GM19238 (cell line): ENCODE measurements around the gene UBR4.

Experiments
- DNase-seq: peaks from one replicate; pipeline ENCODE4 v3.0.0; 2011; ENCODE audit warnings: low spot score; ENCODE audit not compliant: insufficient read length

The UBR4 gene

DNA sequence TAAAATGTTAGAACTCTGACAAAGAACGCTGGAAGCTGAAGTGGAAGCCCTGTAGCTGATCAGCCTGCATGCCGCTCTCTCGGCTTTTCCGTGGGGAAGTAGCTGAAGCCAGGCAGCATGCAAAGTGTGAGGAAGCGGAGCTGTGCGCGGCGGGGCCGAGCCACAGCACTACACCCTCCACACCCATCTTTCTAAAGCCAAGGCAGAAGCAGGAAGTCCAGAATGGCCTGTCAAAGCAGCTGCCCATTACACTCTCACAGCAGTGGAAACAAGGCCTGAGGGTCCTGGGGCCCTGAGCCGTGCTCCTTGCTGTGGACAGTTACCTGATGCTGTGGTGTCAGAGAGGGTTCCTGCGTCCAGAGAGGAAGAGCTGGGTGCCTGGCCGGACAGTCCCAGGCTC, 69.6 kb downstream of the UBR4 start:
- no peak for DNase-seq

DNA sequence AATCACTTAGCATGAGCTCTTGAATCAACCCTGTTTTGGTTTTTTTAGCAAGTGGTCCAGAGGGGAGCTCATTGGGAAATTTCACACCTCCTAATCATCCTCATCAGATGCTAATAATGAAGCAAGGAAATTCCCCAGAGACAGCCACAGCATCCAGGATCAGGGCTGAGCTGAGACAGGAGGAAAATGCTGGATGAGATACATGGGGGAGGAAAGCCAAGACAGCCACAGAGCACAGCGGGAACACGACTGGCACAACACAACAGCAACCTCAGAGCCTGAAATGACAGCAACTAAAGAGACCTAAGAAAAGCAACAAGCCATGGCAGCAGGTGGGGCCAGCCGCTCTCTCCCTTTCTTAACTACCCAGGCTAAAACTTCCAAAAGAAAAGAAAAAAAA, 70.4 kb downstream of the UBR4 start:
- DNase-seq, result no peak

DNA sequence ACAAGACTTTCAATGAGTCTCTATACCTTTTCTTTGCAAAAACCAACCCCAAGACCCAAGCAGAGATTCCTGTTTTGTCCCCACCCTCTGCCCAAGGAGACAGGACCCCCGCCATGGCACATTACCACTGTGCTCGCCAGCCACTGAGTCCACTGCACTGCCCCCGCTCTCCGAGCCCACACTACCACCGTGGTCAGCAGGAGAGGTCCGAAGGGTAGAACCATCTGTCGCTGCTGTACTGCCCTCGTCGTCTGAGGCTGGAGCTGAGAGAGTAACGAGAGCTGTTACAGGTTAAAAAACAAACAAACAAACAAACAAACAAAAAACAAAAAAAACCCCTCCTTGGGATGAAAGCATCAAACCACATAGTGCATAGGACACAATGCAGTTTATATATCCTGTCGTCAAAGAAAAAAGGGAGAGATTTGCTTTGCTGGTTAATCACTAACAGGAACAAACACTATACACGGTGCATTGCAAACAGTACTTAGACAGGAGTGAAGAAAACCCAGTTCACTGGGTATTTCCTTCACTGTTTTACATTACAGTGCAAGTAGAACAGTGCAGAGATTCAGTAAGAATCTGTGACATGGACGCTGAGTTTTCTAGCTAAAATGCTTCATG, 71.0 kb downstream of the UBR4 start:
- DNase-seq, result no peak

DNA sequence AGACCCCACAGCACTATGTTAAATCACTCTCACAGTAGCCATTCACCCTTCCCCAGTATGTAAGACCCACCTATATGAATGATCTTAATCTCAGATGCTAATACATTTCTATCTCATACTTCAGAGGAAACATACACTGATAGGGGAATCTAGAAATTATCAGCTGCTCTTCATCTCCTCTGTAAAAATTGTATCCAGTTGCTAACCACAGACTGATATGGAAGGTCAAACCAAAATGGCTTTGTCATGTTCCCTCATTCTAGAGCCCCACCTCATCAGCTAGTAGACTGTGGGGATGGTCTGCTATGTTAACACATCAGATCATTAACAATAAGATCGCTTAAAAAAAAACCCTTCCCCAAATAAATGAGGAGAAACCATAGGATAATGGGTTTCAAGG, 71.7 kb downstream of the UBR4 start:
- DNase-seq, result no peak

DNA sequence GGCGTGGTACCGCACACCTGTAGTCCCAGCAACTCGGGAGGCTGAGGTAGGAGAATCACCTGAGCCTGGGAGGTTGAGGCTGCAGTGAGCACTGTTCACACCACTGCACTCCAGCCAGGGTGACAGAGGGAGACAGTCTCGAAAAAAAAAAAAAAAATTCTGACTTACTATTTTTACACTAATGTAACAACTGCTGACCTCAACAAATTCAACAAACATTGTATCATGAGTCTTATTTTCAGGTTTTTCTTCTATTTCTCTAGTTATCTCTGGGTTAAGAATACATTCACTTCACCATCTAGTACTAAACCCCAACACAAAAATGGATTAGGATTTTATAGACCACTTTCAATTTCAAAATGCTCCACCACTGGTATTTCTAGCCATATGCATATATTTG, 72.9 kb downstream of the UBR4 start:
- no peak for DNase-seq

DNA sequence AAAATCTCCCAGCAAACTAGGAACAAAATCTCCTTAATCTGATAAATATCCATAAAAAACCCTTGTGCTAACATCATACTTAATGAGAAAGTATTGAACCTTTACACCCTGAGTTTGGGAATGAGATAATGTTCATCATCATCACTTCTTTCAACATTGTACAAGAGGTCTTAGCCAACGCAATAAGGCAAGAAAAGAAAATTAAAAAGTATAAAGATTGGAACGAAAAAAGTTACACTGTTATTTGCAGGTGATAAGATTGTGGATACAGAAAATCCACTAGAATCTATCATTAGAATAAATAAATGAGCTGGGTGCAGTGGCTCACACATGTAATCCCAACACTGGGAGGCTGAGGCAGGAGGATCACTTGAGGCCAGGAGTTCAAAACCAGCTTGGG, 76.7 kb downstream of the UBR4 start:
- DNase-seq, result no peak

DNA sequence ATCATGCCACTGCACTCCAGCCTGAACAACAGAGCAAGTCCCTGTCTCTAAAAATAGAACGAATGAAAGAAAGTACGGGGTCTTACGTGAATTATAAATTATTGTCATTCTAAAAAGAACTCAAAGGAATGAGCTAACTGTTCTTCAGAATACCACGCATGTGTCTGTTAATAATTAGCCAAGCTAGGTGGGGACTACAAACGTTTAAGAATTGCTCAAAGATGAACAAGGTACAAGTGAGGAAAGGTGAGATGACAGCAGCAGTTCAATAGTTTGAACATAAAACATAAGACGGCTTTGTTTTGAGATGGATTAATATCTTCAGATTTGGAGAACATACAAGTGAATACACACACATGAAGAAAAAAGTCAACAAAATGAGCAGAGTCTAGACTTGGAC, 79.6 kb downstream of the UBR4 start:
- DNase-seq, result no peak

DNA sequence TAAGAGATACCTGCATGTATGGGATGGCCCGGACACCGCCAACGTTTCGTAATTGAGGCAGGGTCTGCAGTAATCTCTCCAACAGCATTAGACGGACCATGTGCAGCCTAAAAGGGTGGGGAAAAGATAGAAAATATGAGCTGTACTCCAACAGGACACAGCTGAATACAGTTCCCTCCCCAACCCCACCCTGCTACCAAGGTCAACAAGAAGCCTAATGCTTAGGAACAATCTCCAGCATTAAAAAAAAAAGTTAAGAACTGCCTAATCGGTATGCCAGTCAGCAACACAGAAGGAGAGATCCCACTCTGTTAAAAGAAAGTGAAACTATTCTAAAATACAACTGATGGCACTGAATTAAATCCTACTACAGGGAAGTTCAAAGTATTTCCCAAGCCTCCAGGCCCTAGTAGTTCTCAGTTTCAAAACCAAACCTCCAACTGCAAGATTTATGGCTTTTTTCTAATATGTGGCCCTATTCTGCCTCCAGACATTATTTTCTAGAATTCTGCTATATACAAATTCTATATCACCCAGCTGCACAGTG, 81.0 kb downstream of the UBR4 start:
- no peak for DNase-seq

DNA sequence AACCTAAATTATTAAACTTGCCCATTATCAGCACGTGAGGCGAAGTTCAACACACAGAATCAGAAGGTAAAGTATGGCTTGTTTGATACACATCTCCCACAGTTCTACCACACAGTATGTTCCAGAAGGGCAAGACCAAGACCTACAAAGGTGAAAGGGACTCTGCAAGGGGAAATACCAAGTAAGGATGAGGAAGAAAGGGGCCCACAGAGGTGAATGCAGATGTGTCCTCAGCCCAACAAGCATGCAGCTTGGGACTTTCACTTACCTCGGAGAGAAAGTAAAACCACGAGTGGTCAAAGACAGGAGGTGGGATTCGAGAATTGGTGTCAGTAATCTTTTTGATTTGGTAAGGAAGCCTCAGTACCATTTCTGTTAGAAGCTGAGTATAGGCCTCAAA, 85.8 kb downstream of the UBR4 start:
- DNase-seq, result peak; percentile 21

DNA sequence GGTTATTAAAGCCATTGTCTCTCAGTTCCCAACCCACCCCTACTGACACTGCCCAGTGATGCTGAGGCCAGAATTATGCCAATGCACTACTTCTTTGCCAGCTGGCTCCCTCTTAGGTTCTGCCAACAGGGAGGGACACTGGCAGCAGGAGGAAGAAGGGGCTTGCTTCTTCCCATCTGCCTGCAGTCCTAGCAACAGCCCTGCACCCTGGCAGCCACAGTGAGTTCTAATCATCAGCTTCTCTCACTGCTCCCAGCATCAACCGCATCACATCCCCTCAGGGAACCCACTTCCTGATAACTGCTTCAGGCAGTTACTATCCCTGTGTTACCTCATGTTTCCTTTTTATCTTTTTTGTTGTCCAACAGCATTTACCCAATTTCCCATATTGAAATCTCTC, 86.2 kb downstream of the UBR4 start:
- no peak for DNase-seq

DNA sequence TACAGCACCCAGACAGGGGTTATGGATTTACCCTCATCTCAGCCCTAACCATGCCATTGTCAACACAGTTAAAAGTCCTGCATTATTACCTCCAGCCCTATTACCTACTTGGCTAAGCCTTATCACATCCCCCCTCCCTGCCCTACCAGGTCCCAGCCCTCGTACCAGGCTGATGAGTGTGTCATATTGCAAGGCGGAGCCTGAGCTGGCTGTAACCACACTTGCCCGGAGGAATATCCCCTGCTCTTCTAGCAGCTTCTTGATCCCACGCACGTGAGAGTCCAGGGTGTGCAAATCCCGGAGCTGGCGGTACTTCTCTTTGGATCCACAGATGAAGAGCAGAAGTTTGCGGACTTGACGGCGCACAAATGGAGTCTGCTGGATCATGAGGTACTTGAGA, 87.4 kb downstream of the UBR4 start:
- DNase-seq, result no peak

DNA sequence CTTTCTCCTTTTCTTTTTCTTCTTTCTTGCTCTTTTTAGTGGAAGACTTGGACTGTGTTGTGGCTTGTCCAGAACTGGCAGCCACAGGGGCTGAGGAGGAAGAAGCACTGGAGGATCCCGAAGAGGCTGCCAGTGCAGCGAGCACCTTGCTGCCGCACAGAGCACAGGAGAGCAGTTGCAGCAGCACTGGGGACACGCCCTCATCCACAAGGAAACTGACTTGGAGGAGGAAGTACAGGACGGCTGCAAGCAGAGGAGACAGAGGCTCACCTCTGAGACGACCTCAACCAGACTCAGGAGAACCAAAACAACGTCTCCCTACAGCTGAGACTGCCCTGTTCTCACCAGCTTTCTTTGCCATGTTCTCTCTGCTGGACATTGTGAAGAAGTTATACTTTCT, 88.9 kb downstream of the UBR4 start:
- DNase-seq, result no peak

DNA sequence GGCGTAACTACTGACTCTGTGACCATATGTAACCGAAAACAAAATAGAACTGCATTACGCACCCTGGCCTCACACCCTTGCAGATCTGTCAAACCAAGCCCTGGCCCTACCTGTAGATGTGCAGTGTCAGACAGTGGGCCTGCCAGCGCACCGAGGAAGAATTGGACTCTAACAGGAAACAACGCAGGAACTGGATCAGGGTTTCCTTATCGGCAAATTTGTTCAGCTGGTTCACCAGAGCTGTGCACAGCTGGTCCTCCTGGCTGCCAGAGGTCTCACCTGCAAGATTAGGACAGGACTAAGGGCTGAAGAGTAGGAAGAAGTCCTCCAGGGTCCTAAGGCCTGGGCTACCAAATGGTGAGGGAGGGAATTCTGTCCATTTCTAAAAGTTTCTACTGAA, 90.0 kb downstream of the UBR4 start:
- DNase-seq, result no peak

DNA sequence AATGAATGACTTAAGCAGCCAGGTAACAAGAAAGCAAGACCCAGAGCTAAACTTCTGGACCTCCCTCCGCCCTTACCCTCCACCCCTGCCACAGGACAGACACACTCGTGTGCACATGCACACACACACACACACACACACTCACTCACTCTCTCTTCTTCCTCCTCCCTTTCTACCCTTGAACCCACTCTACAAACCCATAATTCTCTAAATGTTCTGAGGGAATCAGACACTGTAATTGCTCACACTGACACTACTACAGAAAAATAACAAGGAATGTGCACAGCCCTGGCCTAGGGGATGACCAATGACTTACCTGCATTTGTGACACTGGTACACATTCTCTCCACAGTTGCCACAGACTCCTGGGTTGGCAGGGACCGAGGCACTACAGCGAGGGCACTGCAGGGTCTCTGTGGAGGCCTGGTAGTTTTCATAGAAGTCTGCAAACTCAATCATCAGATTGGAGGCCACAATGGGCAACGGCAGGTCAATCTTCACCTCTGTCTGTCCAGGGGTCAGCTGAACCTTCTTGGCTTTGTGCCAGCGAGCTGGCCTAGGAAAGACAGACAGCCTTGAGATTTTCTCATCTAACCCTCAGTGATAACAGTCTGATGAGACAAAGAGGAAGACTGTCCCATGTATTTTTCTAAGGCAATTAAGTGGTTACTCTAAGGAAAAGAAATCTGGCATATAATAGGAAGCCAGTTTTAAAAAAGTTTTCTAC, 94.8 kb downstream of the UBR4 start:
- no peak for DNase-seq

DNA sequence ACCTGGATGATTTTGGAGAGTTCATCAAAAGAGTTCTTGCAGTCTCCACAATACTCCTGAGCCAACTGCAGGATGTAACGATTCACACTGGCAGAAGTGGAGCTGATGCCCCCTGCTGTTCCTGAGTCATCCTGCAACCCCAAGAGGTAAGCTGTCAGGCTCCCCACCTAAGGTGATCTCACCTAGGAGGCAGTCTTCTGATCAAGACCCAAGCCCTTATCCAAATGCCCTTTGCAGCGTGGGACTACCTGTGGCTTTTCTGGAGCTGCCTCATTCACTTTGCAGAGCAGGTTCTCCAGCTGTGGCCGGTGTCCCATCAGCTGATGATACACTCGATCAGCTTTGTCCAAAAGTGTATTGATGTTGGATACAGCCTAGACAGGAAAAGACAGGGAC, 96.4 kb downstream of the UBR4 start:
- DNase-seq, result peak; percentile 24

DNA sequence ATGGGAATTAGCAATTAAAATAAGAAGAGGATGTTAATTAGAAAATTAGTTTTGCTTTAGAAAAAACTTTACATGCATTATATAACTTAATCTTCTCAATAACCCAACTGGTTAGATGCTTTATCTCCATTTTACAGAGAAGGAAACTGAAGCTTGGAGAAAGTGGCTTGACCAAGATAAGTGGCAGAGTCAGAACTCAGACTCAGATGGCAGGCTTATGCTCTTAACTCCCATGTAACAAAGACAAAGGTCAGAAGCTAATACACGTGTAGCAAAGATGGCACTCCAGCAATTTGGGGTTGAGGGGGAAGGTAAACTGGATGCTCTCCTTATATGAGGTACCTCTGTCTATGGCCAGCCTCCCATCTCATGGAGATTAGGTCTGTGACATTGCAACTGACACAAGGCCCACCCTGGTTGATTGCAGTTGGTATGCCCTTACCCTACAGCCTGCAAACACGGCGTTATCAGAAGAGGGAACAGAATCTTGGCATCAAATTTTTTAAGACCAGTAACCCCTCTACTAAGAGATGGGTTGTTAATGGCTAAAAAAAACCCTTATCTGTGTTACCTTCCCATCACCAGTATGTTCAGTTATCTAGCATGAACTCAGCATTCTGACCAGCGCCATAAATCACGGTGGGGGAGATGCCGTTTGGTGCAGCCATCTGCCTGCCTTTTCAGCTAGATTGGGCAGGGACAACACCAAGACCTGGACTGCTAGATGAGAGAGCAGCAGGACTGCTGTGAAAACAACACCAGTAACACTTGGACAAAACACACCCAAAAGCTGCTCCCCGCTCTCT, 97.0 kb downstream of the UBR4 start:
- no peak for DNase-seq

DNA sequence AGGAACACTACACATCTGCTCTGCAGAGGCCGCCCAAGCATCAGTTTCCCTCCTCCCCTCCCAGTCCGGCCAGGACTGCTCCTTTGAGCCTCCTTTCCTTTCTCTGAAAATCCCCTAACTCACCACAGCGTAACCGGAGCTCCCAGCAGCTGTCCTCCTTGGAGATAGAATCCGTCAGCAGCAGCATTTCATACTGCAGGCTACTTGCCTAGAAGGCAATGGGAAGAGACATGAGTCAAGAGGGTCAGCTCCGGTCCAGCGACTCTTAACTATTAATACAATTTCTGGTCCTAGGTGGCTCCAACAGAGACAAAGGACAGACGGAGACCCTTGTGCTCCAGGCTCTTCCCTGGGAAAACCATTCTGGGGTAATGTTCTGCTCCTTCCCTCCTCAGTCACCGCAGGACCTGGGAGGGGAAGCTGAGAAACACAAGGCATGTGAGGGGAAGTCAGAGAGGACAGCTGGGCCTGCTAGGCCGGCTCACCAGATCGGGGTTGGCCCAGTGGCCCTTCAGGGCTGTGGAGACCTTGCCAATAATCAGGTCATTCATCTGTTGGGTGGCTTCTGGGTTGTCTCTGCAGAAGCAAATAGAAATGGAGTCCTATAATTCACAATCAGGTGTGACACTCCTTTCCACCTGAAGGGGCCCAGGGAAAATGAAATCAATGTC, 99.7 kb downstream of the UBR4 start:
- no peak for DNase-seq

DNA sequence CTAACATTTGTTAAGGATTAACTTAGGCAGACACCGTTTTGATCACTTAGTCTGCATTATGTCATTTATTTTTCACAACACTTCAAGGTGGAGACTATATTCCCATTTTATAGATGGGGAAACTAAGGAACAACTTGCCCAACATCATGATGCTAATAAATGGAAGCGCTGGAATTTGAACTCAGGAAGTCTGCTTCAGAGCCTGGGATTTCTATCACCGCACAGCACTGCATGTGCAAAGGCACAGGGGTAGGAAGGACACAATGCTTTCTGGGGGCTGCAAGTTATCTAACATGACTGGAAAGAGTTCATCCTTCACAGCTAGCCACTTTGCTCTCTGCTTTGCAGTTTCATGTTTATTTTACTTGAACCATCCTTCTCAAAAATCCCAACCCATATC, 100.5 kb downstream of the UBR4 start:
- DNase-seq, result no peak

DNA sequence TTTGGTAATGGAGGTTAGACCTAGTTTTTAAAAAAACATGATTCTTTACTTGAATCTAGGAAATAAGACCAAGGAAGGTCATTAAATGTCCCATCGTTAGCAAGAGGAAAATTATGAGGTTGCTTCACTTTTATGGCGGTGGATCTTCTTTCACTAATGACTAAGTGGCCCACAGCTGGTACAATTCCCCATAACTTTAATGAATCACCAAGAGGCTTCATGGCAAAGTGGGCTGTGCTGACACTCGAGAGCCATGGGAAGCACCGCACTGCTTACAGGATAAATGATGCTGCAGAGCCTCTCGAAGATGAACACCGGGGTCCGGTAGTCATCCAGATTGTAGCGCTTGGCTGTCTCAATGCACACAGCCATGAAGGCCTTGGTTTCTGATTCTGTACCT, 108.8 kb downstream of the UBR4 start:
- no peak for DNase-seq

DNA sequence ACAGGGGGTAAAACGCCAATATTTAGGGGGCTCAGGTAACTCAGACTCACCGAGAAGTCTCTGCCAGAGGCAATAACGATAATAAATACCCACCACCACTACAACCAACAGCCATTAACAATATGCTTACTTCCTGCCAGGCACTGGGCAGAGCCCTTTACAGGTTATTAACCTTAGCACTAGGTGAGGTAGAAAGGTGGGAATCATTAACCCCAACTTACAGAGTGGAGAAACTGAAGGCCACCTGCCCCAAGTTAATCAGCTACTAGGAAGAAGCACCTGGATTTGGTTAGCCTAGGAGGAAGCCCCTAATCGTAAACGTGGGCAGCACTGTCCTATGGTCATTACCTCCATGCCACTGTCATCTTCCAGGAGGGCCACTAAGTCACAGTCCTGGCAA, 110.0 kb downstream of the UBR4 start:
- no peak for DNase-seq

DNA sequence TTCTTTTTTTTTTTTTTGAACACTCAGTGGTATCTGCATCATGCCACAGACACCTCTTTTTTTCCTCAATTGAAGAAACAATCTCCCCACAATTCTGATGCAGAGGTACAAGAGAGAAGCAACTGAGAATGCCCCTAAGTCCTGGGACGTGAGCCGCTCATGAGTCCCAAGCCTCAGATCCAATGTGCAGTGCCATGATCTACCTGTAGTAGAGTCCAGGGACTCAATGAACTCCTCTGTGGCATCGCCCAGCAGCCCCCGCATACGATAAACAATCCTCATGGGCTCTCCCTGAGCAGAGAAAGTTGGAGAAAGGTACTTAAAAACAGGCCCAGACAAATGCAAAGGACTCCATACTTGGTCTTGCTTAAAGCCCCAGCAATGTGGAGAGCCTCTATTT, 113.1 kb downstream of the UBR4 start:
- no peak for DNase-seq
